IMR-90 (cell line): ENCODE measurements around the gene TENM4.

Experiments
- BHLHE40 ChIP-seq: fragments of 150-350 bp; IDR thresholded peaks from 2 replicates; pipeline ENCODE4 v1.6.1; 2016; ENCODE audit warnings: mild to moderate bottlenecking, low read depth, low read length
- CEBPB ChIP-seq: IDR thresholded peaks from 2 replicates; pipeline ENCODE4 v1.6.1; 2012; ENCODE audit warnings: low read depth, low read length, improper control_type of control experiment
- FOS ChIP-seq: fragments of 150-350 bp; IDR thresholded peaks from 2 replicates; pipeline ENCODE4 v1.6.1; 2016; ENCODE audit warnings: low read depth, low read length
- NFE2L2 ChIP-seq: fragments of 150-350 bp; IDR thresholded peaks from 2 replicates; pipeline ENCODE4 v1.6.1; 2016; ENCODE audit warnings: low read depth, mild to moderate bottlenecking, low read length
- POLR2A ChIP-seq: IDR thresholded peaks from 2 replicates; pipeline ENCODE4 v1.6.1; 2012; ENCODE audit warnings: mild to moderate bottlenecking, low read depth, low read length
- RCOR1 ChIP-seq: IDR thresholded peaks from 2 replicates; pipeline ENCODE4 v1.6.1; 2012; ENCODE audit warnings: mild to moderate bottlenecking, low read length, improper control_type of control experiment; ENCODE audit not compliant: insufficient replicate concordance
- RFX5 ChIP-seq: IDR thresholded peaks from 2 replicates; pipeline ENCODE4 v1.8.0; 2012; ENCODE audit warnings: low read depth, mild to moderate bottlenecking, low read length, moderate library complexity
- TF ChIP-seq, protein P1 (sequence below): fragments of 150-350 bp; IDR thresholded peaks from 2 replicates; pipeline ENCODE4 v1.6.1; 2016; ENCODE audit warnings: low read depth, mild to moderate bottlenecking, low read length, moderate library complexity, borderline replicate concordance
- TF ChIP-seq, protein P2 (sequence below): fragments of 150-350 bp; IDR thresholded peaks from 2 replicates; pipeline ENCODE4 v1.6.1; 2017; ENCODE audit warnings: mild to moderate bottlenecking, antibody characterized with exemption, low read length, low read depth
- TF ChIP-seq, protein P3 (sequence below): conservative IDR thresholded peaks from 2 replicates; pipeline ENCODE4 v1.5.1; 2012; ENCODE audit warnings: mild to moderate bottlenecking, low read depth, low read length, improper control_type of control experiment

DNA sequence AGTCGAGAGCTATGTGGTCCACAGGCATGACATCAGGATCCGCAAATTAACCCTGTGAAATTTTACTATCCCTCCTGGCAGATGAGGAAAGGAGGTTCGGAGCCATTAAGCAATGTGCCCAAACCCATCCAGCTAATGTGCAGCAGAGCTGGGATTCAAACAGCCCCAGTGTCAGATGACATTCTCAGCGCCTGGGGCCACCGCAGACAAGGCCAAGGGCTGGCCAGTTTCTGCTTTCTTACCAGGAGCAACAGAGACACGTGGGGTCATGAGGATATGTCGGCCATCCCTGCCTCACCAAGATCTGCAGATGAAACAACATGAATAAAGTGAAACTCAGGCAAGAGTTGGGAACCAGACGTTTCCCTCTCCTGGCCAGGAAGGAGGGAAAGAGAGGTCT, 110.2 kb downstream of the TENM4 start:
- TF ChIP-seq POLR2A (no peak), FOS (no peak), BHLHE40 (no peak), NFE2L2 (no peak), CEBPB (no peak), RFX5 (no peak), RCOR1 (no peak)
- TF ChIP-seq, protein P1, sequence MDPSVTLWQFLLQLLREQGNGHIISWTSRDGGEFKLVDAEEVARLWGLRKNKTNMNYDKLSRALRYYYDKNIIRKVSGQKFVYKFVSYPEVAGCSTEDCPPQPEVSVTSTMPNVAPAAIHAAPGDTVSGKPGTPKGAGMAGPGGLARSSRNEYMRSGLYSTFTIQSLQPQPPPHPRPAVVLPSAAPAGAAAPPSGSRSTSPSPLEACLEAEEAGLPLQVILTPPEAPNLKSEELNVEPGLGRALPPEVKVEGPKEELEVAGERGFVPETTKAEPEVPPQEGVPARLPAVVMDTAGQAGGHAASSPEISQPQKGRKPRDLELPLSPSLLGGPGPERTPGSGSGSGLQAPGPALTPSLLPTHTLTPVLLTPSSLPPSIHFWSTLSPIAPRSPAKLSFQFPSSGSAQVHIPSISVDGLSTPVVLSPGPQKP, result no peak
- TF ChIP-seq, protein P2, sequence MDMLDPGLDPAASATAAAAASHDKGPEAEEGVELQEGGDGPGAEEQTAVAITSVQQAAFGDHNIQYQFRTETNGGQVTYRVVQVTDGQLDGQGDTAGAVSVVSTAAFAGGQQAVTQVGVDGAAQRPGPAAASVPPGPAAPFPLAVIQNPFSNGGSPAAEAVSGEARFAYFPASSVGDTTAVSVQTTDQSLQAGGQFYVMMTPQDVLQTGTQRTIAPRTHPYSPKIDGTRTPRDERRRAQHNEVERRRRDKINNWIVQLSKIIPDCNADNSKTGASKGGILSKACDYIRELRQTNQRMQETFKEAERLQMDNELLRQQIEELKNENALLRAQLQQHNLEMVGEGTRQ, result no peak
- TF ChIP-seq, protein P3, sequence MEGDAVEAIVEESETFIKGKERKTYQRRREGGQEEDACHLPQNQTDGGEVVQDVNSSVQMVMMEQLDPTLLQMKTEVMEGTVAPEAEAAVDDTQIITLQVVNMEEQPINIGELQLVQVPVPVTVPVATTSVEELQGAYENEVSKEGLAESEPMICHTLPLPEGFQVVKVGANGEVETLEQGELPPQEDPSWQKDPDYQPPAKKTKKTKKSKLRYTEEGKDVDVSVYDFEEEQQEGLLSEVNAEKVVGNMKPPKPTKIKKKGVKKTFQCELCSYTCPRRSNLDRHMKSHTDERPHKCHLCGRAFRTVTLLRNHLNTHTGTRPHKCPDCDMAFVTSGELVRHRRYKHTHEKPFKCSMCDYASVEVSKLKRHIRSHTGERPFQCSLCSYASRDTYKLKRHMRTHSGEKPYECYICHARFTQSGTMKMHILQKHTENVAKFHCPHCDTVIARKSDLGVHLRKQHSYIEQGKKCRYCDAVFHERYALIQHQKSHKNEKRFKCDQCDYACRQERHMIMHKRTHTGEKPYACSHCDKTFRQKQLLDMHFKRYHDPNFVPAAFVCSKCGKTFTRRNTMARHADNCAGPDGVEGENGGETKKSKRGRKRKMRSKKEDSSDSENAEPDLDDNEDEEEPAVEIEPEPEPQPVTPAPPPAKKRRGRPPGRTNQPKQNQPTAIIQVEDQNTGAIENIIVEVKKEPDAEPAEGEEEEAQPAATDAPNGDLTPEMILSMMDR, result no peak
